Uterus (tissue), 2 donors: ENCODE measurements around the gene AGPAT2.

Experiments used
- CTCF ChIP-seq, 4 experiments: fragments of 200-600 bp in 2 of 4; fragments of 450-650 bp in 2 of 4; sonication (generic) in 2 of 4; IDR thresholded peaks; one replicate each; pipeline ENCODE4 v1.5.1; 2016 to 2019; ENCODE audit warnings: antibody characterized with exemption in 4 of 4, mild to moderate bottlenecking in 2 of 4, moderate library complexity in 1 of 4
- POLR2A ChIP-seq, 2 donors: fragments of 450-650 bp; IDR thresholded peaks; one replicate each; pipeline ENCODE4 v1.6.1; 2016; ENCODE audit warnings: antibody characterized with exemption in 2 of 2, mild to moderate bottlenecking in 1 of 2, moderate library complexity in 1 of 2

- TF ChIP-seq CTCF (IDR thresholded peaks at IDR 0.05) (no peak), POLR2A (IDR thresholded peaks at IDR 0.05) (no peak)
These were observed 36.7 kb upstream of the AGPAT2 start for GRCh38 chr9:136723989-136724388.
